HG02642 (cell line): ENCODE measurements around the gene ADIG.

Experiments
- ATAC-seq: cut with Tn5 transposase; IDR thresholded peaks from one replicate; pipeline ENCODE4 v1.9.1; 2021; ENCODE audit warnings: mild to moderate bottlenecking; ENCODE audit not compliant: unreplicated experiment, poor library complexity

The ADIG gene

DNA sequence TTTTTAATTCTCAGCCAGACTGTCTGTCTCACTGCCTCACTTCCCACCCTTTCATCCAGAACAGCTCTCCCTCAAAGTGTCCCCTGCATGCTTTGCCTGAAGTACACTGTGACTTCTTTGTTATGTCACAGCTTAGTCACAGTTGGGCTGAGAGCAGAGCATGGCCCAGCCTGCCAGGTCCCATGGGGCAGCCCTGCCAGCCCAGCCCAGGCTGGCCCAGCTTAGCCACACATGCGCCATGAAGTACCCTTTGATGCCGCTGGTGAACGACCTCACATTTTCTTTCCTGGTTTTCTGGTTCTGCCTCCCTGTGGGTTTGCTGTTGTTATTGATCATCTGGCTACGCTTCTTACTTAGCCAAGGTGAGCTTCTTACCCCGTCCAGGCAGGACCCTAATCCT is at the start of gene ADIG:
ADIG (plus strand) TSS at position 185 of the 400 bp plus-strand sequence; CDS start at position 239, 54 bp downstream.
- ATAC-seq, result no peak

GRCh38 chr20:38534756-38535155 is 46.2 kb upstream of the ADIG start:
- ATAC-seq, result no peak

DNA sequence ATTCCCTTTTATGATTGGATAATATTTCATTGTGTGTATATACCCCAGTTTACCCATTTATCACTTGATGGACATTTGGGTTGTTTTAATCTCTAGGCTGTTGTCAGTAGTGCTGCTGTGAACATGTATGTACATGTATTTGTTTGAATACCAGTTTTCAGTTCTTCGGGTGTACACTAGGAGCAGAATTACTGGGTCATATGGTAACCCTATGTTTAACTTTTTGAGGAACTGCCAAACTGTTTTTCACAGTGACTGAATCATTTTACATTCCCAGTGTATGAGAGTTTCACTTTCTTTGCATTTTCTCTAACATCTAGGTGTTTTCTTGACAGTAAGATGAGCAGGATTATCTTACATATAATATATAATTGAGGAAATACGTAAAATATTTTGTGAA is 44.7 kb upstream of the ADIG start:
- ATAC-seq, result no peak

DNA sequence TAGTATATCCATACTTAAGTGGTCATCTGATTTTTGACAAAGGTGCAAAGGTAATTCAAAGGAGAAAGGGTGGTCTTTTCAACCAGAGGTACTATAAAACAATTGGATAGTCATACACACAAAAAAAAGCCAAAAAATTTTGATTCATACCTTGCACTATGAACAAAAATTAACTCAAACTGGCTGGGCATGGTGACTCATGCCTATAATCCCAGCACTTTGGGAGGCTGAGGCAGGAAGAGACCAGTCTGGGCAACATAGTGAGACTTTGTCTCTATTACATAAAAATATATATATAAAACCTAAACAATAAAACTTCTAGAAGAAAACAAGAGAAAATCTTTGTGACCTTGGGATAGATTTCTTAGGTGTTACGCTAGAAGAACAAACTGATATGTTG is 43.8 kb upstream of the ADIG start:
- ATAC-seq, result no peak

- no peak for ATAC-seq
Measured at GRCh38 chr20:38538789-38539188, 42.2 kb upstream of the ADIG start.

GRCh38 chr20:38543014-38543906 is 37.7 kb upstream of the ADIG start:
- ATAC-seq, result no peak

DNA sequence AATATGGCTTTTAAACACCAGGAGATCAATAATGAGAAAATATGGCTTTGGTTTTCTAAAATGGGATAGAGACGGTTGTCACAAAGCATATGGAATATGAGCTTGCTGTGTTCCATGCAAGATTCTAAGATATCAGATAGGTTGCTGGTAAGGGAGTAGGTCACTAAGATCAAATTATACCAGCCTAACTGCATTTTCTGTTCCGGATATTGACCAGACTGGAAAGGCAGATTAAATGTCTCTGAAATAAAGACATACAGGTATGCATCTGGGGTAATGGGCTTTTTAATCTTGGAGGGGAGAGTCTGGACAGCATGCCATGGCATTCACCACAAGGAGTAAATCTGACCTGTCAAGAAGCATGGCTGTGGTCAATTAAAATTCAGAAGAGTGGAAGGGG is 35.2 kb upstream of the ADIG start:
- no peak for ATAC-seq

DNA sequence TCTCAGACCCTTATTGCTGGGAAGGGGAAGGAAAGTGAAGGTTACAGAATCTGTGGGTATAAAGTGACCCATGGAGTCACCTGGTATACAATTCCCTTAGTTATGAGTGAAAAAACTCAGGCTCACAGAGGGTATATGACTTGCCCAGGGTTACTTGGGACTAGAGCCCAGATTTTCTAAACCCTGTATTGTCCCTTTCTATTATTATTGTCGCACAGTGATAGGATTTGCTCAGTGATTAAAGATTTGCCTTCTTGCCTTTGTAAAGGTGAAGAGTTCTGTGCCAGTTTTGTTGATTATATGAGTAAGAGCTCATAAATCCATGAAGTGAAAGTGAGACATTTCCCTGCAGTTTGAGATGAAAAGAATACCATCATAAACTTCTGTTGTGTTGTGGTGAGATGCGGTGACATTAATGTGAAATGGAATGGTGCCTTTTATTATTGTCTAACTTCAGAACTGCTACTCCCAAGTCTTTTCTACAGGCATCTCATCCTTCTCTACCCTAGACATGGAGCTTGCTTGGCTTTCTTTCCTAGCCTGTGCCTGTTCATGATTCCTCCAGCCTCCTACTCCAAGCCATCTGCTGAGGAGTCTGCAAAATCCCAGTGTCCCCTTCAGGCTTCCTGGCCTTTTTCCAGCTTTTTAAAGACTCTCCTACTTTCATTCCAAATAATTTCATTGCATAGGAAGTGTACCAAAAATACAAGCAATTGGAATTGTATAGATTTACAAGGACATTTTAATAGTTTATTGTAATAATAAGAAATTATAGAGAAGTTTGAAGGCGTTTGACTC is 33.5 kb upstream of the ADIG start:
- ATAC-seq, result no peak

DNA sequence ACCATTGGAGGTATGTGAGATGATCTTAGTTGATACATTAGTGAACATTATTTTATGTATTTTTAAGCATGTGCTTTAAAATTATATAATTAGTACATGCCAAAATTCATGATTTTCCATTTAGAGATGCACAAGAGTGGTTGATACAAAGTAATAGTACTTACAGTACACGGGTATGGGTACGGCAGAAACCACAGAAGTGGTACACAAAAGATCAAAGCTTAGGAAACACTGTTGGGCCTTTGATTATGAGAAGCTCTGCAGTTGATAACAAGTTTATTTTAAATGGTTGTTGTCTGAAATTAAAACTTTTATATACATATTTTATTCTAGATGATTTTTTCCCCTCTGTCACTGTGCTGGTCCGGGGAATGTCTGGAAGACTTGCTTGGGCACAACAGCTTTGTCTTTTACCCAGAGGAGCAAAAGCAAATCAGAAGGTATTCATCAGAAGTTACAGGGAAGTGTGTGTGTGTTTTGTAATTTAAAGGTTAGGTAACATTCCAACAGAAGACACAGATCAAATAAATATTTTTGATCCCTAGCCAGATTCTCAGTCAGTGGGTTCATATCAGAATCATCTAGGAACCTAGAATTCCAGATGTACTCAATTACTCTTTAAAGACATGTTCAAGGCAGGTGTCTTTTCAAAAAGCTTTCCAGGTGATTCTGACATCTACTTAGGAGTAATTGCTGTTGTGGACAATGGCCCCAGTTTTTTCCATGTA is 32.5 kb upstream of the ADIG start:
- ATAC-seq, result no peak

- no peak for ATAC-seq
Measured at GRCh38 chr20:38550274-38550673, 30.7 kb upstream of the ADIG start.

- no peak for ATAC-seq
Measured at GRCh38 chr20:38551056-38551626, 29.9 kb upstream of the ADIG start.

DNA sequence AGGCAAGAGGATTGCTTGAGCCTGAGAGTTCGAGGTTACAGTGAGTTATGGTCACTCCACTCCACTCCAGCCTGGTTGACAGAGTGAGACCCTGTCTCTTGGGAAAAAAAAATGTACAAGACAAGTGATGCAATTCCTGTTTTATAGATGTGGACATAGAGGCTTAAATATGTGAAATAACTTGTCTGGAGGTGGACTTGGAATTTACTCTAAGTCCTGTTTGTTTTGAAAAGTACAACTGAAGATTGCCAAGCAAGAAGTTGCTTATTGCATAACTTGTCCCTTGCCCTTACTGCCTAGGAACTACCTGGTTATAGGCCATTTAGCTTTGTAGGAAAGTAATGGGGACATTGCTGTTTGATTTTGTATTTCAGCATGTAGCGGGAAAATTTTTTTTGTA is 26.0 kb upstream of the ADIG start:
- no peak for ATAC-seq

GRCh38 chr20:38555395-38555794 is 25.6 kb upstream of the ADIG start:
- no peak for ATAC-seq

- no peak for ATAC-seq
Measured at GRCh38 chr20:38557174-38557573, 23.8 kb upstream of the ADIG start.

DNA sequence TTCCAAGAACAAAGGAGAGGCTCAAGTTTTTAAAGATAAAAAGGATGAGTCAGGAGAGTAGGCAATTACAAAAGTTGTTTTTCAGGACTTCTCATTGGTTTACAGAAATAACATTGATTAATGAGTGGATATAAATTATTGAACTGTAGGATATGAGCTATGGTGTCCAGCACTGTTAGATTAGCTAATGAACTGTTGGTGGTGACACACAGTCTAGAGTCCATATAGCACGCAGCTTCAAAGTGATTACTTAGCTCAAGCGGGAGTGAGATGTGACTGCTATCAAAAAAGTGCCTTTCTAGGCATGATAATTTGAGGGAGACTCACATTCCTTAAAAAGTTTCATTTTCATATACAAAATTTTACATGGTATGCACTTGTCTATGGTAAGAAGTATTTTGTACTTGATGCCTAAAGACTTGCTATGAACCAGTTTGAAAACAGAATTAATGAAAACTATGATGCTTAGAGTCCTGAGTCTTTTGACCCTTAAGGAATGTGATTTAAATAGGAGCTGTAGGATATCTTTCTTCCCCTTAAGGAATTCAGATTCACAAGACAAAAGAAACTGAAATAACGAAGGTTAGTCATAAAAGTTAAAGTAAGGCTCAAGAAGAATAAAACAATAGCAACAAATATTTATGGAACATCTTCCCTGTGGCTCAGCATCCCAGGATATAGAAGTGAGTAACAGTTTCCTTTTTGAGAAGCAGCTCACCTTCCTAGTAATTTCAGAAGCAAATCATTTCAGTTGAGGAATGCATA is 22.2 kb upstream of the ADIG start:
- ATAC-seq, result no peak

DNA sequence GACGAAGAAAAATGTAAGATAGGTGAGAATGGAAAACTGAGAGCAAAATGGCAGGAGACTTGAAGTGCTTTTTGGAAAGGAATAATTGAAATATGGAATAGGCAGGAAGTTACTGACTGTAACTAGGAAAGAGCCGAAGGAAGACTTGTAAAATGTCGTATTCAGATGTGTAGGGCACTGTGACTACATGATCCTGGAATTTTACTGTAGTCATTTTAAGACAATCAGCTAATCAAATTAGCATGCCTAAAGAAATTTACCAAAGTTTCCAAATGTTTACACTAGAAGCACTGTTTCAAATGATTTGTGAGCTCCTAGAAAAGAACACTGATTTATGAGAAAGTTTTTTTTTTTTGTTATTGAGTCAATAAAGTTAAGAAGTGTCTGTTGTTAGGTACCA is 21.2 kb upstream of the ADIG start:
- no peak for ATAC-seq

GRCh38 chr20:38563802-38564431 is 17.1 kb upstream of the ADIG start:
- no peak for ATAC-seq

DNA sequence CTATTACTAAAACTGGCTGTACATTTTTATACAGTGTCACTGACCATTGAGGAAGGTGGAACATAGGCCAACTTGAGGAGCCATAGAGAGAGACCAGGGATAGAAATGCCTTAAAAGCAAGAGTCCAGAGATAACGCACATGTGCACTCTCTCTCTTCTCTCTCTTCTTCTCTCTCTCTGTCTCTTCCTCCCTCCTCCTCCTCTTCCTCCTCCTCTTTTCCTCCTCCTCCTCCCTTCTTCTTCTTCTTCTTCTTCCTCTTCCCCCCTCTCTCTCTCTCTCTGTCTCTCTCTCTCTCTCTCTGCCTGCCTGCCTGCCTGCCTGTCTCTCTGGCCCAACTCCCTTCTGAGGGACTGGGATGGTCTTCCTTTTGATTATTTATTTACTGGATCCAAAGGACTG is 16.3 kb upstream of the ADIG start:
- ATAC-seq, result no peak

- ATAC-seq, result no peak
Measured at GRCh38 chr20:38566036-38566598, 14.9 kb upstream of the ADIG start.
